ENCODE results near the gene DGKH.

The DGKH gene

GRCh38 chr13:42190529-42190928 is 142.1 kb downstream of the DGKH start:
- Histone ChIP-seq H3K79me2 (ENCODE audit: low read length) (no peaks in the 10 kb centered on the region), H3K9me2 (replicated peaks; ENCODE audit: insufficient read depth, low read length) (no peaks in the 10 kb centered on the region), H3K4me3 (ENCODE audit: low read length) (no peak overlapping the region), H3K4me2 (ENCODE audit: low read depth, low read length) (no peak overlapping the region), H3K27ac (ENCODE audit: low read length) (no peak overlapping the region), H3K9me3 (replicated peaks; ENCODE audit: insufficient read depth, low read length) (no peaks in the 10 kb centered on the region), H2AFZ (ENCODE audit: low read length) (no peak overlapping the region), H3K9ac (ENCODE audit: low read length) (no peak overlapping the region), H3K4me1 (ENCODE audit: low read length) (no peaks in the 10 kb centered on the region), H3K36me3 (replicated peaks; ENCODE audit: insufficient read depth, low read length) (no peaks in the 10 kb centered on the region), H4K20me1 (ENCODE audit: insufficient read depth, low read length) (no peaks in the 10 kb centered on the region), H3K27me3 (replicated peaks; ENCODE audit: insufficient read depth, low read length) (no peaks in the 10 kb centered on the region), H3F3A (ENCODE audit: insufficient read depth, low read length) (no peaks in the 10 kb centered on the region)
- TF ChIP-seq EZH2phosphoT487 (IDR thresholded peaks at IDR 0.05; ENCODE audit: low read length) (no peak), EZH2 (optimal IDR thresholded peaks at IDR 0.05; ENCODE audit: low read depth, low read length) (no peak), CTCF (IDR thresholded peaks at IDR 0.05; ENCODE audit: low read length) (no peak)
- no peak for DNase-seq

GRCh38 chr13:42211704-42212464 is 163.4 kb downstream of the DGKH start:
- Histone ChIP-seq H3K4me1 (ENCODE audit: low read length) (no peaks in the 10 kb centered on the region), H3K4me3 (ENCODE audit: low read length) (no peak overlapping the region), H3K79me2 (ENCODE audit: low read length) (no peaks in the 10 kb centered on the region), H3K27ac (ENCODE audit: low read length) (no peak overlapping the region), H4K20me1 (ENCODE audit: insufficient read depth, low read length) (no peaks in the 10 kb centered on the region), H2AFZ (ENCODE audit: low read length) (no peak overlapping the region), H3K36me3 (replicated peaks; ENCODE audit: insufficient read depth, low read length) (no peaks in the 10 kb centered on the region), H3F3A (ENCODE audit: insufficient read depth, low read length) (no peaks in the 10 kb centered on the region), H3K9ac (ENCODE audit: low read length) (no peak overlapping the region), H3K27me3 (replicated peaks; ENCODE audit: insufficient read depth, low read length) (no peaks in the 10 kb centered on the region), H3K9me3 (replicated peaks; ENCODE audit: insufficient read depth, low read length) (no peaks in the 10 kb centered on the region), H3K9me2 (replicated peaks; ENCODE audit: insufficient read depth, low read length) (no peaks in the 10 kb centered on the region), H3K4me2 (ENCODE audit: low read depth, low read length) (no peak overlapping the region)
- DNase-seq: no peak
- no peak for TF ChIP-seq EZH2 (optimal IDR thresholded peaks at IDR 0.05; ENCODE audit: low read depth, low read length)

- Histone ChIP-seq H3K27ac (ENCODE audit: low read length) (no peak overlapping the region), H3K9ac (ENCODE audit: low read length) (no peak overlapping the region), H3K4me2 (ENCODE audit: low read depth, low read length) (no peak overlapping the region), H3K4me3 (ENCODE audit: low read length) (no peak overlapping the region), H3K27me3 (replicated peaks; ENCODE audit: insufficient read depth, low read length) (no peaks in the 10 kb centered on the region), H3K79me2 (ENCODE audit: low read length) (no peaks in the 10 kb centered on the region), H3K36me3 (replicated peaks; ENCODE audit: insufficient read depth, low read length) (no peaks in the 10 kb centered on the region), H3K4me1 (ENCODE audit: low read length) (no peaks in the 10 kb centered on the region), H2AFZ (ENCODE audit: low read length) (no peak overlapping the region), H3K9me2 (replicated peaks; ENCODE audit: insufficient read depth, low read length) (no peaks in the 10 kb centered on the region), H4K20me1 (ENCODE audit: insufficient read depth, low read length) (no peaks in the 10 kb centered on the region), H3K9me3 (replicated peaks; ENCODE audit: insufficient read depth, low read length) (no peaks in the 10 kb centered on the region), H3F3A (ENCODE audit: insufficient read depth, low read length) (no peaks in the 10 kb centered on the region)
- TF ChIP-seq EZH2phosphoT487 (IDR thresholded peaks at IDR 0.05; ENCODE audit: low read length) (no peak), EZH2 (optimal IDR thresholded peaks at IDR 0.05; ENCODE audit: low read depth, low read length) (no peak), CTCF (IDR thresholded peaks at IDR 0.05; ENCODE audit: low read length) (no peak)
- no peak for DNase-seq
These were observed 166.0 kb downstream of the DGKH start for GRCh38 chr13:42214446-42214845.
